Activated CD8-positive, alpha-beta memory T cell treated with anti-CD3 and anti-CD28 coated beads, Interleukin-2, amount 50 U/mL, for 24 hours (primary cell): ENCODE measurements around the gene WNT7B.
A peak's percentile ranks its signal among the peaks of the same experiment; 100 is the strongest.

Experiments used
- DNase-seq: peaks from one replicate; pipeline ENCODE4 v3.0.0-alpha.2; 2020; ENCODE audit errors: extremely low read depth

The WNT7B gene

DNA sequence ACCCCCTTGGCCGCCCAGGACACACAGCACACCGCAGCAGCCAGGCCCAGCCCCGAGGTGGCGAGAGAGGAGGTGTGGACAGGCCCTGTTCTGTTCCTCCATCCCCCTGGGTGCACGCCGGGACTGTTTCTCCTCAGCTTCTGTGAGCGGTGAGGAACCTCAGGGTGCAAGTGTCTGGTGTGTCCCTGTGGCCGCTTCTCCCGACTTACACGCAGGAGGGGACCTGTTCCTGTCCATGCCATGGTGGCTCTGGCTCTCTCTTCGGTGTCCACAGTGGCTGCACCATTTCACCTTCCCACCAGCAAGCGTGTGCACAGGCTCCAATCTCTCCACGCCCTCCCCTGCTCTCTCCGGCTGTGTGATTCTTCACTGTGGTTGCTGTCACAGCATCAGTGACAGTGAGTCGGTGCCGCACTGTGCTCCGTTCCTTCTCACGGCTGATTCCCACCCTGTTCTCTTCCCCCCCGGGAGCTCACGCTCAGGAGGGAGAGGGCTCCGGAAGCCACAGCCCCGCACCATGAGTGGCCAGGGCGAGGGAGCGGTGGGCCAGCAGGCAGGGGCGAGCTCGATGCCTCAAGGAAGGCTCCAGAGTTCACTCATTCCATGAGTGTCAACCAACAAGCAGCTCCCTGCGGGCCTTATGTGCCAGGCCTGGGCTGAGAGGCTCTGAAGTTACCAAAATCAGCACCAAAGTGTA is 18.6 kb upstream of the WNT7B start:
- no peak for DNase-seq

DNA sequence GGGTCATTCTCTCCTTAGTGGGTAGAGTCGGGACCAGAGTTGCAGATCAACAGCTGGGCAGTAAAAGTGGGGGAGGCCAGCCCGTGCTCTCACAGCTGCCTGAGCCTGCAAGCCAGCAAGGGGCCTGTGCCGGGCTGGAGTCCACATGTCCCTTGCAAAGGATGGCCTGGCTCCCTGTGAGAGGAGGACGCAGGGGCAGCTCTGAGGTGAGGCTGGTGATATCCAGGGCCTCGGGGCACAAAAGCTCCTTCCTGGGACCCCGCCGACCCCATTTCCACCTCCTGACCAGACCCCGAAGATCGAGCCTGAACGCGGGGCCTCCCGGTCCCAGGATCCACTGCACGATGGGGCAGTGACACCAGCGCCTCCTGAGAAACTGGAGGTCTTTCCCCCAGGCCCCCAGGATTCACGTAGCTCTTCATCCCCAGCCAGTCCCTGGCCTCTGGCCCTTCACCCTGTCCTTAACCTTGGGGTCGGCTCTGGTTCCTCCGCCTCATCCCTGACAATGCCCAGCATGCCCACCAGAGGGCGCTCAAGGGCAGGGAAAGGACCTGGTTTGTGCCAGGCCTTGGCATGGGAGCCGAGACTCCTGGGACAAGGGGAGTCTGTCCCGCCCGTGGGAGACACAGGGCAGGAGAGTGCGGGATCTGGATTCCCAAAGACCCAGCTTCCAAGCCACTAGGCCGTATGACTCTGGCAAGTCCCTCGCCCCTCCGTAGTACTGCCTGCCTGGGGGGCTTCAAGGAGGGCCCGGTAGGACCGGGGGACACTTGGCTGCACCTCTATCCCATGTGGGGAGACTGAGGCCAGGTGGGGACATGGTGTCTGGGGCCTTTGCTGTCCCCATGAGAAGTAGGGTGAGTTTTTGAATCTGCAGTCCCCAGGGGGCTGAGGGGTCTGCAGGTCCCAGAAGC is 17.8 kb upstream of the WNT7B start:
- peak; percentile 27 for DNase-seq

DNA sequence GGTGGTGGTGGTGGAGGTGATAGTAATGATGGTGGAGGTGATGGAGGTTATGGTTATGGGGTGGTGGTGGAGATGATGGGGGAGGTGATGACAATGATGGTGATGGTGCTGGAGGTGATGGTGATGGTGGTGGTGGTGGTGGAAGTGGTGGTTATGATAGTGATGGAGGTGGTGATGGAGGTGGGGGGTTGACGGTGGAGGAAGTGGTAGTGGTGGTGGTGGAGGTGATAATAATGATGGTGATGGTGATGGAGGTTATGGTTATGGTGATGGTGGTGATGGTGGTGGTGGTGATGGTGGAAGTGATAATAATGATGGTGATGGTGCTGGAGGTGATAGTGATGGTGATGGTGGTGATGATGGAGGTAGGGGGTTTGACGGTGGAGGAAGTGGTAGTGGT is 16.9 kb upstream of the WNT7B start:
- no peak for DNase-seq

DNA sequence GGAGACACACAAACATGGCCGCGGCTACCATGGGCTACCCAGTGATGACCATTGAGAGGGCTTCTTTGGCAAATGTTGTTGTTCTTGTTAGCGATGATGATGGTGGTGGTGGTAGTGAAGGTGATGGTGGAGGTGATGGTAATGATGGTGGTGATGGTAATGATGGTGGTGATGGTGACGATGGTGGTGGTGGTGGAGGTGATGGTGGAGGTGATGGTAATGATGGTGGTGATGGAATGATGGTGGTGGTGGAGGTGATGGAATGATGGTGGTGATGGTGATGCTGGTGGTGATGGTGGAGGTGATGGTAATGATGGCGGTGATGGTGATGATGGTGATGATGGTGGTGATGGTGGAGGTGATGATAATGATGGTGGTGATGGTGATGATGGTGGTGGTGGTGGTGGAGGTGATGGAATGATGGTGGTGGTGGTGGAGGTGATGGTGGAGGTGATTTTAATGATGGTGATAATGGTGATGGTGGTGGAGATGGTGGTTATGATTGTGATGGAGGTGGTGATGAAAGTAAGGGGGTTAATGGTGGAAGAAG is 16.3 kb upstream of the WNT7B start:
- DNase-seq: no peak

DNA sequence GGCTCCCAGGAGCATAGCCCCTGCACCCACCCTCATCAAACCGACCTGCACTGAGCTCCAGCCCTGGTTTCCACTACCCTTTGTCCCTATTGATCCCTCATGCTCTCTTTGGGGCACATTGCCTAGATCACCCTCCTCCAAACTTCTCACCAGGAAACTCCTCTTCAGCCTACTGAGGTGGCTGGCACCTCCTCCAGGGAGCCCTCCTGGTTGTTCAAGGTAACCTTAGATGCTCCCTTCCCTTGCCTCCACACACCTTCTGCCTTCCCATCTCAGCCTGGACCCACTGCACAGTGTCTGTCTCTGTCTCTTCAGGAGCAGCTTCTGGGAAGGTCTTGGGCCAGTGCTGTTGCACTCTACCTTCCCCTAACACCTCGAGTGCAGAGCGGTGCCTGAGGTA is 15.8 kb upstream of the WNT7B start:
- no peak for DNase-seq

- DNase-seq: no peak
Observed at GRCh38 chr22:45991098-45991497, 14.1 kb upstream of the WNT7B start.

DNA sequence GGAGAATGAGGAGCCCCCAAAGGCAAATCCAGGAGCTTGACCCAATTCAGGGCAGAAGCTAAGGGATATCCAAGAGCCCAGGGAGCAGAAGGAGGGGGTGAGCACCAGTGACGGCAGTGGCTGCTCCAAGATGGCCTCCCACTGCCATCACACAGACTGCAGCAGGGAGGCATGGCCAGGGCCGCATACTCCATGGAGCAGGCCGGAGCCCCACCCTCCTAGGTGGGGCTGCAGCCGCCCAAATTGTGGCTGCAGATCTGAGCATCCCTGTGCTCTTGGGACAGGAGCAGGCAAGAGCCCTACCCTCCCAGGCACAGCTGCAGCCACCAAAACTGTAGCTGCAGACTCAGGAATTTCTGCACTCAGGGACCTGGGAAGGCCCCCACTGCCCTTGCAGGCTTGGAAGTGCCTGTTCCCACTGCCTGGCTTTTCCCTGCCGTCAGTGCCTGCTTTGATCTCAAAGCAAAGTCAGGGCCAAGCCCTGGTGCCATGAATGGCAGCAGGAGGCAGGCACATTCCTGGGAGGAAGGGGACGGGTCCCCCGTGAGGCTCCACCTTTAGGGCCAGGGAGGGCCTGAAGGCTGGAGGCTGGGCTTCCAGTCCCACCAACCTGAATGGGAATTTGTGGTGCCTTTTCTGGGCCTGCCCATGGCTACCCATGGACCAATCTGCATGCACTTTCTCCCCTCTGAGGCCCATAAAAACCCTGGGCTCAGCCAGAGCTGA is 10.3 kb upstream of the WNT7B start:
- no peak for DNase-seq

DNA sequence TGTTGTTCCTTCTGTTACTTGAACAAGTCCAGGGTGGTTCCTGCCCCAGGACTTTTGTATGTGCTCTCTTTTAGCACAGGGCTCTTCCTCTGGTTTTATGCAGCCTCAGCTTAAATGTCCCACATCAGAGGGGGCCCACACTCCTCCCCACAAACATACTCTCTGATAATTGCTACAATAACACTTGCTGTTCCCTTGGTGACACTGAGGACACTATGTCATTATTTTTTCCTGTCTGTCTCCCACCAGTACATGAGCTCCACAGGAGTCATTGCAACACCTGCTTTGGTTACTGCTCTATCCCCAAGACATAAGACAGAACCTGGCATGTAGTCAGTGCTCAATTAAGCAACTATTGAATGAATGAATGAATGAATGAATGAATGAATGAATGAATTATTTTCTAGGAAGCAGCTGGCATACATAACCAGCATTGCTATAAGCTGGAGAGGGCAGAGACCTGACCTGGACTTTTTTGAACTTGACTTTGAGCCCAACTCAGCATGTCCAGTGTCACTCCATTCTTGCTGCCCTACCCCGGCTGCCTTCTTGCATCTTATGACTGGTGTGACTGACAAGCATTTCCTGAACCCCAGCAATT is 7.5 kb upstream of the WNT7B start:
- no peak for DNase-seq

- no peak for DNase-seq
Observed at GRCh38 chr22:45983797-45984196, 6.8 kb upstream of the WNT7B start.

GRCh38 chr22:45980761-45981160 is 3.8 kb upstream of the WNT7B start:
- DNase-seq: no peak

- DNase-seq: no peak
Observed at GRCh38 chr22:45980268-45980570, 3.3 kb upstream of the WNT7B start.

- no peak for DNase-seq
Observed at GRCh38 chr22:45978275-45978713, 1.3 kb upstream of the WNT7B start.

DNA sequence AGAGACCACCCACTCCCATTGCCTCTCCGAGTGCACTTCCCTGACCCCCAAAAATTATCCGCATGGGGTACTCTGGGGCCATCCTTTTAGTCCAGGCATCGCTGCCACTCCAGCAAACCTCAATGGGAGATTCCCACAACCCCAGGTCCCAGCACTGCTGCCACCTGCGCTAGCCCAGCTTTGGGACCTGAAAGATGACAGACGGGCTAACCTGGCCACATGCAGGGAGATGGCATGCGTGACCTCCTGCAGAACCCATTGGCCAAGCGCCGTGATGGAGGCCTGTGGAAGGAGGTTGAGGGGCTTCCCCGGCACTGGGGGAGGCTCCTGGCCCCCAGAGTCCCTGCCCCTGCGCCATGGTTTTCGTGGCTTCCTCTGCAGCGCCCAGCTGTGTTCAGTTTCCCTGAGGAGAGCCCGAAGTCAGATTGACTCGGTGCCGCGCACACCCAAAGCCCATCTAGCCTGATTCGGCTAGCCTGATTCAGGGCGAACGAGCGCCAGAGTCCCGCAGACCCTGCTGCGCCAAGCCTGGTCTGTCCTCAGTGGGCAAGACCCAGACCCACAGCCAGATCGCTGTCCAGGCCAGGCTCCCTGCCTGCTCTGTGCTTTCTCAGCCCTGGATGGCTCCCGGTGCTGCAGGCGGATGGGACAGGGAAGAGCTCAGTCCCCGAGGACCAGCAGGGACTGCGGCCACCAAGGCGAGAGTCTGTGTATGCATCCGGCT is 751 bp upstream of the WNT7B start:
- no peak for DNase-seq

DNA sequence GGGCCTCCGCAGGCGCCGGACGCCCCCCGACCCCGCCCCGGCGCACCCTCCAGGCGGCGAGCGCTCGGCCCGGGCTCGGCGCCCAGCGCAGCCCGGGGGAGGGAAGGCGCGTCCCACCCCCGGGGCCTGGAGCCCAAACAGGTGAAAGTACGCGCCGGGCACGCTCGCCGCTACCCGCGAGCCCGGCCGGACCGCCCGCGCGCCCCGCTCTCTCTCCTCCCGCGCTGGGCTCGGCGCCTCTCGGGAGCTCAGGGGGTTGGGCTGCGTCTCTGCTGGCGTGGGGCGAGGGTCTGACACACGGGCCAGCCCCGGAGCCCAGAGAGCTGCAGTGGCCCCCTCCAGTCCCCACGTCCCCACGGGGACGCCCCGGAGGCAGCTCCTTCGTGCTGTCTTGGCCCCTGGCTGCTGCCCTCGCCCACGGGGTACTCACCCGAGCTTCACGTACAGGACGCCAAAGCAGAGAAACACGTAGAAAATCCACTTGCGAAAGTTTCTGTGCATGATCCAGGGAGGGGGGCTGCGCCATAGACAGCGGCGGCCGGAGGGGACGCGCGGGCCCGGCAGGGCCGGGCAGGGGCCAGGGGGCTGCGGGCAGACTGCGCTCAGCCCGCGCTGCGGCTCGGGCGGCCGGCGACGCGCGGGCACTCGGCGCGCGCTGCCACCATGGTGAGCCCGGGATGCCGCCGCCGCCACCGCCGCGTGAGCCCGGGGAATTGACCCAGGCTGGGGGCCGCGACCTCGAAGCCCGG is 534 bp downstream of the WNT7B start:
- no peak for DNase-seq

DNA sequence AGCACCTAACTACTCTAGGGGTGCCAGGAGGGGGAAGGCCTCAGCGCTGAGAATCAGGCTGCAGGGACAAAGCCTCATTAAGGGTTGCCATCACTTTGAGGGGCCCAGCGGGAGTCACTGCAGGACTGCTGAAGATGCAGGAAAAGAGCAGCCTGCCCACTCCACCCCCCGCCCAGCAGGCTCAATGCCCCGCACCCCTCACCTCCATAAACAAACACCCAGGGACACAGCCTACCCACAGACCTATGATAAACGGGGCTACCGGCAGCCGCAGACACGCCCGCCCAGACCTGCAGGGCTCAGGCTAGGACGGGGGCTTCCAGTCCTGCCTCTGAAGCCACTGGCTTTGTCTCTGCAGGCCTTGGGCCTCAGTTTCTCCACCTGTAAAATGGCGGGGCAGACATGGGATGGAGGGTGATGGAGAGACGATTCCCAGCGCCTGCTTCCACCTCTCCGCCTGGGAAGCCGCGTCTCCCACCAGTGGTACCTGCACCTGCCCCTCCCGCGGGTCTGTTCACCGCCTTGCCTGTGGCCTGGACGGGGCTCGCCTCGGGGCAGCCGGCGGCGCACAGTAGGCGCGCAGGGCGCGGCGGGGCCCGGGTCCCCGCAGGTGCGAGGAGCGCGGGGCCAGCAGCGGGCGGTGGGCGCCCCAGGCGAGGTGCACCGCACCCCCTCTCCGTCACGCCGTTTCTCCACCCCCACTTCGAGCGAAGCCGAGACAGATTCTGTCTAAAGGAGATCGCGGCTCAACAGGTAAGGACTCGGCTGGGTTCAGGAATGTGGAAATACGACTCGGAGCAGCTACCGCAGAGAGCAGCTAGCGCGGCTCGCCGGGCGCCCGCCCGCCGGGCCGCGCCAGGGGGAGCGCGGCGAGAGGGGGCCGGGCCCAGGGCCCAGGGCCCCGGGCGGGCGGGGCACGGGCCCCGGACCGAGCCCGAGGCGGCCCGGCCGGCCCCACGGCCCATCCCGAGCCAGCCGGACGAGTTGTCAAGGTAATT is 1.5 kb downstream of the WNT7B start:
- no peak for DNase-seq

DNA sequence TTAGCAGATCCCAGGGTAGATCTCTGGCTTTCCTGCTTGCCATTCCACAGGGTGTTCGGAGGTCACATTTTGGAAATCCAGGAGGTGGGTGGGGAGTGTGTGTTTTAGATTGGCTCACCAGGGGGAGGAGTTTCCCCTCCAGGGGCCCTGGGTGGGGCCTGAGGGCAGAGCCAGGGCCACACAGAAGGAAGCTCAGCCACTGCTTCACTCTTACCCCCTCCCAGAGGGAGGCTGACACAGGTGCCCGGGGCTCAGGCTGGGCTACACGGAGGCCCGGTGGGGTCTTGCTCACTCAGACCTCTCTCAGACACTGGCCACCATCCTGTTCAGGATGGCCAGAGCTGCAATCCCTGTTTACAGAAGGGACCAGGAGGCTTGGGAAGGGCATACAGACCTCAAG is 2.5 kb downstream of the WNT7B start:
- no peak for DNase-seq

DNA sequence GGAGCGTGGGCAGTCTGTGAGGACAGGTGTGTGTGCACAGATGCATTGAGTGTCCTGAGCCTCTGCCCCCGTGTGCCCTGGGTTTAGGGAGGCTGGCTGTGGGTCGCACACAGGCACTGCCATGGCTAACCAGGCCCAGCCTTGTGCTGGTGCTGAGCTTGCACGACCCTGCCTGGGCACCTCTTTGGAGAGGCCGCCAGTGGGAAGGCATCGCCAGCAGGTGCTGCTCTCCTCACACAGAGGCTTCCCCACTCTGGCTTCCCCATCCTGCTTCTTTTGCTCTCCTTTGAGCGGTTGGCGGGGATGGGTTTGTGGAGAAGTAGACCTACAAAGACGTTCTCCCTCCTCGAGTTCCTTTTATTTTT is 4.1 kb downstream of the WNT7B start:
- DNase-seq: no peak

- DNase-seq: no peak
Observed at GRCh38 chr22:45972091-45972888, 4.7 kb downstream of the WNT7B start.
